ENCODE data around the gene SASH1.

DNA sequence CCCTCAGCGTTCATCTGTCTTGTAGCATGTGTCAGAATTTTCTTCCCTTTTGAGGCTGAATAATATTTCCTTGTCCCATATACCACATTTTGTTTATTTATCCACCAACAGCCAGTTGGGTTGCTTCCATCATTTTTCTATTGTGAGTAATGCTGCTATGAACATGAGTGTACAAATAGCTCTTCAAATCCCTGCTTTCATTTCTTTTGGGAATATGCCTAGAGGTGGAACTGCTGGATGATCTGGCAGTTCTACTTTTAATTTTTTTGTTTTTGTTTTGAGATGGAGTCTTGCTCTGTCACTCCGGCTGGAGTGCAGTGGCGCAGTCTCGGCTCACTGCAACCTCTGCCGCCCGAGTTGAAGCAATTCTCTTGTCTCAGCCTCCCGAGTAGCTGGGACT is 64.7 kb downstream of the SASH1 start:
- TF ChIP-seq, protein P1, sequence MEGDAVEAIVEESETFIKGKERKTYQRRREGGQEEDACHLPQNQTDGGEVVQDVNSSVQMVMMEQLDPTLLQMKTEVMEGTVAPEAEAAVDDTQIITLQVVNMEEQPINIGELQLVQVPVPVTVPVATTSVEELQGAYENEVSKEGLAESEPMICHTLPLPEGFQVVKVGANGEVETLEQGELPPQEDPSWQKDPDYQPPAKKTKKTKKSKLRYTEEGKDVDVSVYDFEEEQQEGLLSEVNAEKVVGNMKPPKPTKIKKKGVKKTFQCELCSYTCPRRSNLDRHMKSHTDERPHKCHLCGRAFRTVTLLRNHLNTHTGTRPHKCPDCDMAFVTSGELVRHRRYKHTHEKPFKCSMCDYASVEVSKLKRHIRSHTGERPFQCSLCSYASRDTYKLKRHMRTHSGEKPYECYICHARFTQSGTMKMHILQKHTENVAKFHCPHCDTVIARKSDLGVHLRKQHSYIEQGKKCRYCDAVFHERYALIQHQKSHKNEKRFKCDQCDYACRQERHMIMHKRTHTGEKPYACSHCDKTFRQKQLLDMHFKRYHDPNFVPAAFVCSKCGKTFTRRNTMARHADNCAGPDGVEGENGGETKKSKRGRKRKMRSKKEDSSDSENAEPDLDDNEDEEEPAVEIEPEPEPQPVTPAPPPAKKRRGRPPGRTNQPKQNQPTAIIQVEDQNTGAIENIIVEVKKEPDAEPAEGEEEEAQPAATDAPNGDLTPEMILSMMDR (conservative IDR thresholded peaks at IDR 0.05 in 1 of 2, IDR thresholded peaks at IDR 0.05 in 1 of 2; ENCODE audit: extremely low read depth in 1 of 2, insufficient read depth in 1 of 2, low read depth in 1 of 2, low read length in 2 of 2) = no peak
- TF ChIP-seq EZH2 (IDR thresholded peaks at IDR 0.05; ENCODE audit: borderline replicate concordance, low read length) = no peak

Data from mammary epithelial cell (primary cell).